ENCODE data around the gene DPP6.

DNA sequence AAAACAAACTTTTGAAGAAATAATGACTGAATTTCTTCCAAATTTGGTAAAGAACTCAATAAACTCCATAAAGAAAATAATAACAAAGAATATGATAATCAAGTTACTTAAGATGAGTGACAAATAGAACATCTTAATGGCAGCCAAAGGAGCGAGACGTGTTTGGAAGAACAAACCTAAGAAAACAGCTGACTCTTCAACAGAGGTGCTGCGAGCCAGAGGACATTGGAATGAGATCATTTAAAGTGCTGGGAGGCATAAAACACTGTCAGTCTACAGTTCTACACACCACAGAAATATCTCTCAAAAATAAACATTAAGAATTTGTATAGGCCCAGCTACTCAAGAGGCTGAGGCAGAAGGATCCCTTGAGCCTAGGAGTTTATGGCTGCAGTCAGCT lies 507.3 kb downstream of the DPP6 start:
- TF ChIP-seq FOXP2 (optimal IDR thresholded peaks at IDR 0.05; ENCODE audit: control extremely low read depth, extremely low read length, insufficient read depth), result no peak
- TF ChIP-seq EZH2 (IDR thresholded peaks at IDR 0.05), result no peak
- no peak for TF ChIP-seq POLR2AphosphoS5 (IDR thresholded peaks at IDR 0.05; ENCODE audit: borderline replicate concordance, low read depth, low read length)
